ENCODE data around the gene SERBP1. TPM values are rescaled to one million over a fixed set of nuclear protein-coding genes. Genes with fewer than 3 reads are reported as not detected.
"Not testable (repeated sequence)": the region's sequence is repeated elsewhere in the genome, so short reads cannot be mapped to it uniquely, and the experiment has no call there.

The SERBP1 gene
- total RNA-seq, 1 experiment from 2014 or later, result 315 TPM

GRCh38 chr1:67451815-67452214, 21.6 kb upstream of the SERBP1 start:
- Mint-ChIP-seq H3K4me1 (ENCODE audit: insufficient read depth, unreplicated experiment) (no peaks in the 10 kb centered on the region), H3K27me3 (ENCODE audit: insufficient read depth, unreplicated experiment) (no peaks in the 10 kb centered on the region), H3K36me3 (ENCODE audit: insufficient read depth, unreplicated experiment) (no peaks in the 10 kb centered on the region), H3K9me3 (ENCODE audit: unreplicated experiment) (no peaks in the 10 kb centered on the region), H3K27ac (ENCODE audit: low read depth, unreplicated experiment) (no peak overlapping the region), H3K4me3 (ENCODE audit: unreplicated experiment) (no peak overlapping the region)
- no peak for DNase-seq (ENCODE audit: unreplicated experiment)
- BruUV-seq (replicated peaks), result no TSS peak
- intact Hi-C loops (cut with micrococcal nuclease), result no loop called here
- ChIA-PET CTCF (interaction anchor here (0.6 kb wide), 1 partner anchor 103 kb away, joined by 4 read pairs; no protein-coding TSS in a partner anchor), POLR2A (no interaction called here)
- TF ChIP-seq CTCF (IDR thresholded peaks at IDR 0.05; ENCODE audit: unreplicated experiment), result no peak

DNA sequence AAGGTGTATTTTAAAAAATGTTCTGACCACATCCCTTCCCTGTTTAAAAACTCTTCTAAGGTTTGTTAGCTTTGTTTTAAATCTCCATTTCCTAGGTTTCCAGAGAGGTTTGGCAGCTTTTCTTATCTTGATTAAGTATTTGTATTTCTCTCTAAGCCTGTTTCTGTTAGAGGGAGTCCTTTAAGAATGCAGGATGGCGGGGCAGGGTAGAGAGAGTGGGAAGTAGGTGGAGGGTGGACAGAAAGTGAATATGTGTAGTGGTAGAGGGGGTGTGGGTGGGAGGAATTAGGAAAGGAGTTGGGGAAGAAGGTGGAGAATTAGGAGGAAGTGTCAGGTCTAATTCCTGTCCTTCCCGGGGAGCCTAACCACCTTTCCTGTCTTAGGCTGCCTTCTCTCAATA, 21.2 kb upstream of the SERBP1 start:
- BruUV-seq (replicated peaks), result no TSS peak
- intact Hi-C loops (cut with micrococcal nuclease), result no loop called here
- DNase-seq (ENCODE audit: unreplicated experiment), result no peak
- ChIA-PET POLR2A (no interaction called here), CTCF (no interaction called here)
- no peaks in the 10 kb centered on the region for H3K9me3 Mint-ChIP-seq (ENCODE audit: unreplicated experiment)
- no peak overlapping the region for H3K4me3 Mint-ChIP-seq (ENCODE audit: unreplicated experiment)
- no peak overlapping the region for H3K27ac Mint-ChIP-seq (ENCODE audit: low read depth, unreplicated experiment)
- TF ChIP-seq CTCF (IDR thresholded peaks at IDR 0.05; ENCODE audit: unreplicated experiment), result no peak
- no peaks in the 10 kb centered on the region for H3K27me3 Mint-ChIP-seq (ENCODE audit: insufficient read depth, unreplicated experiment)
- no peaks in the 10 kb centered on the region for H3K4me1 Mint-ChIP-seq (ENCODE audit: insufficient read depth, unreplicated experiment)
- H3K36me3 Mint-ChIP-seq (ENCODE audit: insufficient read depth, unreplicated experiment), result no peaks in the 10 kb centered on the region

DNA sequence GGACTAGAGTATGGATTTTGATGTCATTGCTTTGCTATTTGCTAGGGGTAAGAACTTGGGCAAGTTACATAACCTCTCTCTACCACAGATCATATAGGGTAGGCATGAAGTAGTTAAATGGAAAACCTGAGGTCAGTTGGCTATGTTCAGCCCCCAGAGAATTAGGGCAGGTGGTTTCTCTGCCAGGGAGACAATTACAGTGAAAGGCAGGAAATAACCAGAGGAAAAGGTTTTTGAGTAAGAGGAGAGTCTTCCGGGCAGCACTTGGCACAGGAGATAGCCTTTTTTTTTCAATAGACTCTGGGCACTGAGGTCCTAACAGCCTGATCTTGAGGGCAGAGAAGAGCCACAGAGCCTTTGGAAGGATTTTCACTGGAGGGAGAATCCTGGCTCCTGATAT, 16.7 kb upstream of the SERBP1 start:
- no TSS peak for BruUV-seq (replicated peaks)
- no peaks in the 10 kb centered on the region for H3K9me3 Mint-ChIP-seq (ENCODE audit: unreplicated experiment)

DNA sequence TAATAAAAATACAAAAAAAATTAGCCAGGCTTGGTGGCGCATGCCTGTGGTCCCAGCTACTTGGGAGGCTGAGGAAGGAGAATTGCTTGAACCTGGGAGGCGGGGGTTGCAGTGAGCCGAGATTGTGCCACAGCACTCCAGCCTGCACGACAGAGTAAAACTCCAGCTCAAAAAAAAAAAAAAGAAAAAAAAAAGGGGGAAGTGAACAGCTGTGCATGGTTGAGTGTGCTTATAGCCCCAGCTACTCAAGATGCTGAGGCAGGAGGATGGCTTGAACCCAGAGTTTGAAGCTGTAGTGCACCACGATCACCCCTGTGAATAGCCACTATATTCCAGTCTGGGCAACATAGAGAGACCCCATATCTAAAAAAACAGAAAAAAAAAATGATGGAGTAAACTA, 15.8 kb upstream of the SERBP1 start:
- BruUV-seq (replicated peaks); H3K27ac Mint-ChIP-seq (ENCODE audit: low read depth, unreplicated experiment); H3K27me3 Mint-ChIP-seq (ENCODE audit: insufficient read depth, unreplicated experiment); H3K36me3 Mint-ChIP-seq (ENCODE audit: insufficient read depth, unreplicated experiment); H3K4me1 Mint-ChIP-seq (ENCODE audit: insufficient read depth, unreplicated experiment); POLR2A ChIA-PET; DNase-seq (ENCODE audit: unreplicated experiment); intact Hi-C loops (cut with micrococcal nuclease); H3K4me3 Mint-ChIP-seq (ENCODE audit: unreplicated experiment); H3K9me3 Mint-ChIP-seq (ENCODE audit: unreplicated experiment): not testable (repeated sequence)
- CTCF ChIA-PET, result interaction anchor here (0.5 to 0.8 kb wide), 4 partner anchors 31 to 232 kb away, joined by 3 to 6 read pairs (median 4); no protein-coding TSS in a partner anchor

More for the DNA sequence above, 16.7 kb upstream of the SERBP1 start:
- Mint-ChIP-seq H3K4me3 (ENCODE audit: unreplicated experiment) (no peak overlapping the region), H3K36me3 (ENCODE audit: insufficient read depth, unreplicated experiment) (no peaks in the 10 kb centered on the region), H3K27ac (ENCODE audit: low read depth, unreplicated experiment) (no peak overlapping the region), H3K27me3 (ENCODE audit: insufficient read depth, unreplicated experiment) (no peaks in the 10 kb centered on the region), H3K4me1 (ENCODE audit: insufficient read depth, unreplicated experiment) (no peaks in the 10 kb centered on the region)
- intact Hi-C loops (cut with micrococcal nuclease), result no loop called here
- CTCF ChIA-PET, result no interaction called here
- DNase-seq (ENCODE audit: unreplicated experiment), result no peak
- POLR2A ChIA-PET, result no interaction called here
- no peak for TF ChIP-seq CTCF (IDR thresholded peaks at IDR 0.05; ENCODE audit: unreplicated experiment)

GRCh38 chr1:67441739-67442281, 11.6 kb upstream of the SERBP1 start:
- no peak for DNase-seq (ENCODE audit: unreplicated experiment)
- Mint-ChIP-seq H3K27me3 (ENCODE audit: insufficient read depth, unreplicated experiment) (no peaks in the 10 kb centered on the region), H3K36me3 (ENCODE audit: insufficient read depth, unreplicated experiment) (no peaks in the 10 kb centered on the region), H3K9me3 (ENCODE audit: unreplicated experiment) (no peaks in the 10 kb centered on the region), H3K27ac (ENCODE audit: low read depth, unreplicated experiment) (no peak overlapping the region), H3K4me3 (ENCODE audit: unreplicated experiment) (no peak overlapping the region), H3K4me1 (ENCODE audit: insufficient read depth, unreplicated experiment) (peaks cover 13% of the 10 kb centered on the region)
- intact Hi-C loops (cut with micrococcal nuclease), result no loop called here
- no TSS peak for BruUV-seq (replicated peaks)
- ChIA-PET CTCF (interaction anchor here (1.1 to 2.1 kb wide), 2 partner anchors 9 to 59 kb away, joined by 5 to 12 read pairs; no protein-coding TSS in a partner anchor), POLR2A (interaction anchor here (0.7 to 1.3 kb wide), 5 partner anchors 10 to 755 kb away, joined by 3 to 6 read pairs (median 3); no protein-coding TSS in a partner anchor)
- TF ChIP-seq CTCF (IDR thresholded peaks at IDR 0.05; ENCODE audit: unreplicated experiment), result no peak

All from MCF 10A (cell line).